ENCODE measurements around the gene PDLIM7.
"Not testable (repeated sequence)": the region's sequence is repeated elsewhere in the genome, so short reads cannot be mapped to it uniquely, and the experiment has no call there.

PDLIM7 gene

DNA sequence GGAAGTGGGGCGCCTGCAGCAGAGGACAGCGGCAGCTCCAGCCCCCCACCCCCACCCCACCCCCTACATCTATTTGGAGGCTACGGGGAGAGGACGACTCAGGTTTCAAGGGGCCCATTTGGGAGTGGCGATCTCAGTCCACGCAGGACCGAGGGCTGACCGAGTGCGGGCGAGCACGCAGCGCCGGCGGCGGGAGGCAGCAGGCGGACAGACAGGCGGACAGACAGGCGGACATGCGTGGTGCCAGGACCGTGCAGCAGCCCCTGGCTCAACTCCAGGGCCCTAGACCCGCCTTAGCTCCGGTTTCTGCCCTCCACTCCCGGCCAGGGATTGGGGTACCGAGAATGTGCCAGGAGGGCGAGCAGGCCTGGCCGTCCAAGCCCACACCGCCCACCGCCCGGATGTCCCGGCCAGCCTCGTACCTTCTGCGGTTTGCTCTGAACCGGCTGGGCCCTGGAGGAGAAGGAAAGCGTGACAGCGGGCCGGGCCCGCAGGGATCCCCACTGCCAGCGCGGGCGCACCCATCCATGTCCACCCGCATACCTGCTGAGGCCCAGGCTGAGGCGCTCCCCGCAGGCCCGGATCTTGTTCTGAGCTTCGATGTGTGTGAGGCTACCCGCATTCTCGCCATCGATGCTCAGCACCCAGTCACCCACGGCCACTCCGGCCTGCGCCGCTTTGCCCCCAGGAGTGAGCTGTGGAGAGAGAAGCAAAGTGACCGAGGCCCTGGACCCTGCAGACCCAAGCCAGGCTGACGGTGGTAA is 5.2 kb downstream of the PDLIM7 start:
- DNase-seq (ENCODE audit: low read depth), result no peak

DNA sequence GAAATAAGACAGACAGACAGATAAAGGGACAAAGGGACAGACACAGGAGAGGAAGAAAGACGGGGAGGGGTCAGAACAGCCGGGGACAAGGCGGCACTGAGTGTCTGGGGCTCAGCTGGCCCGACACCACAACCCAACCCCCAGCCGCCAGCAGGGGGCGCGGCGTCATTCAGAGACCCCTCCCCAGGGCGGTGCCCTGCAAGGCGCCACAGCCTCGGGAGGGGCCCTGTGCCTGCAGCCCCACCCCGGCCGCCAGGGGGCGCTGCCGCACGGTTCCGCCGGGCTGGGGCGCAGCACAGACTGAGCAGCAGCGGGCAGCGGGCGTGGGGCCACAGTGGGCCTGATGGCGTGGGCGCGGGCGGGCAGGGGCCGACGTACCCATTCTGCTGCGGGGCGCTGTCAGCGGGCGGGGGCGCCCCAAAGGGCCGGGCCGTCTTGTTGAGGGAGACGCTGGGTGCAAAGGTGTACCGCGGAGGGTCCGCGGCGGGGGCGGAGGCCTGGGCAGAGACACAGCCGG is 5.9 kb downstream of the PDLIM7 start:
- DNase-seq (ENCODE audit: low read depth), result no peak

- no peak for DNase-seq (ENCODE audit: low read depth)
Measured at GRCh38 chr5:177490992-177491391, 6.4 kb downstream of the PDLIM7 start.

GRCh38 chr5:177490311-177490991 is 7.0 kb downstream of the PDLIM7 start:
- DNase-seq (ENCODE audit: low read depth), result no peak

DNA sequence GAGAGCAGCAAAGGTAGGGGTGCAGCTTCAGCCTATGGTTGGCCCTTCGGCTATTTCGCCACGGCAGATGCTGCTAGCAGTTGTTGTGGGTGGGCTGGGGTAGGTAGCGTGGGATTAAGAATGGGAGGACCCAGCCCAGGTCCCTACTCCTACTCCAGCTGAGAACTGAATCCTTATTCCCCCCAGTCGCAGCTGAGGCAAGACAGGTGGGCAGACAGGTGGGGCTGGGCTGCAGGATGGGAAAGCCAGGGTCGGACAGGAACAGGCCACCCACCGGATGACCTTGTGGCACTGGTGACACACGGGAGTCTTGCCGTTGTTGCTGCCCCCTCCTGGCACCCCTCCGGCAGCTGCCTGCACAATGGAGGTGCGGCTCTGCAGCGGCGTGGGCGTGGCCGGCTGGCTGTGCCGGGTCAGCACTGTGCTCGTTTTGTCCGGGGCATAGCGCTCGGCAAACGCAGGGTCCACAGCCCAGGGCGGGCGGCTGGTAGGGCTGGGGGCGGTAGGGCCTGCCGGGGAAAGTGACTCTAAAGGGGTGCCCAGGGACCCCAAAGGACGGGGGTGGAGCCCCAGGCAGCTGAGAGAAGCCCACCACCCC is 8.2 kb downstream of the PDLIM7 start:
- DNase-seq (ENCODE audit: low read depth), result no peak

DNA sequence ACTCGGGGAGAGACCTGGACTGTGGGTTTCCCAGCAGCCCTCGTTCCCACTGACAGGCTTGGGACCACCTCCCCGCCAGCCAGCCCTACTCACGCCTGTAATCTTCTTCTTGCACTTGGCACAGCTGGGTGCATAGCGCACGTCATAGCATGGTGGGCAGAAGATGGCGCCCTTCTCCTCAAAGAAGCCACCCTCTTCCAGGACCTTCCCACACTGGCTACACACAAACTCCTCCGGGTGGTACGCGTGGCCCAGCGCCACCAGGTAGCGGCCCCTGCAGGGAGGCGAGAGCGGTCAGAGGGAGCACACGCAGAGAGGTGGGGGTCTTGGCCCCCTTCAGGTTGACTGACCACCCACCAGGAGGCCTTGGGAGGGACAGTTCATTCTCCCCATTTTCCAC is 9.4 kb downstream of the PDLIM7 start:
- no peak for DNase-seq (ENCODE audit: low read depth)

DNA sequence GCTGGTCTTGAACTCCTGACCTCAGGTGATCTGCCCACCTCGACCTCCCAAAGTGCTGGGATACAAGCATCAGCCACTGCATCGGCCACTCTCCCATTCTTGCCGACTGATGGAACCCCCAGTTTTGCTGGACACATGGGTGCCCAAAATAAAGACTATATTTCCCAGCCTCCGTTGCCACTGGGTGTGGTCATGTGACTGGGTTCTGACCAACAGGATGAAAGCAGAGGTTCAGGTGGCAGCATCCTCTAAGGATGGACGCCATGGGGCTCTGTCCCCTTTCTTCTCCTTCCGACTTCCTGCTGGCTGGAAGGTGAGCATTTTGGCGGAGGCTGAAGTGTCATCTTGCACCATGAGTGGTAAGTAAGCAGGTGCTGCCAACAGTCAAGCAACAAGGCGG is 10.3 kb downstream of the PDLIM7 start:
- no peak for DNase-seq (ENCODE audit: low read depth)

- no peak for DNase-seq (ENCODE audit: low read depth)
Measured at GRCh38 chr5:177486256-177486655, 11.1 kb downstream of the PDLIM7 start.

- not testable (repeated sequence) for DNase-seq (ENCODE audit: low read depth)
Measured at GRCh38 chr5:177485753-177486152, 11.7 kb downstream of the PDLIM7 start.

GRCh38 chr5:177484902-177485549 is 12.4 kb downstream of the PDLIM7 start:
- DNase-seq (ENCODE audit: low read depth), result no peak

- DNase-seq (ENCODE audit: low read depth), result no peak
Measured at GRCh38 chr5:177483994-177484901, 13.2 kb downstream of the PDLIM7 start.

- no peak for DNase-seq (ENCODE audit: low read depth)
Measured at GRCh38 chr5:177483042-177483441, 14.4 kb downstream of the PDLIM7 start.

GRCh38 chr5:177482359-177482795 is 15.0 kb downstream of the PDLIM7 start:
- DNase-seq (ENCODE audit: low read depth), result no peak

DNA sequence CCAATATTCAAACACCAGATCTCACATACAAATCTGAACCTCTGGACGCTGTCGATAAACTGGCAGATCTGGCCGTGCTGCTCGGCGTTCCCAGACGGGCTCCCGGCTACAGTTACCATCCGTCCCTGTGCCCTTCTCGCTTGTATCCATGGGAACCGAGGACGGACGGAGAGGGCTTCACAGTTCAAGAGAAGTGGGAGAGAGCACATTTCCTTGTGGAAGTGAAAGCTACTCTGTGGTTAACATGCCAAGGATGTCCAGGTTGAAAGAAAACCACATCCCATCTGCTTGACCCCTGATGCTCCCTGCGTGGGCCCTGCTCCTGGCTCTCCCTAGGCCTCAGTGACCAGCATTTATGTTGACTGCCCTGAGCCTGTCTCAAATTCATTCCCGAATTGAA is 17.6 kb downstream of the PDLIM7 start:
- DNase-seq (ENCODE audit: low read depth), result no peak

DNA sequence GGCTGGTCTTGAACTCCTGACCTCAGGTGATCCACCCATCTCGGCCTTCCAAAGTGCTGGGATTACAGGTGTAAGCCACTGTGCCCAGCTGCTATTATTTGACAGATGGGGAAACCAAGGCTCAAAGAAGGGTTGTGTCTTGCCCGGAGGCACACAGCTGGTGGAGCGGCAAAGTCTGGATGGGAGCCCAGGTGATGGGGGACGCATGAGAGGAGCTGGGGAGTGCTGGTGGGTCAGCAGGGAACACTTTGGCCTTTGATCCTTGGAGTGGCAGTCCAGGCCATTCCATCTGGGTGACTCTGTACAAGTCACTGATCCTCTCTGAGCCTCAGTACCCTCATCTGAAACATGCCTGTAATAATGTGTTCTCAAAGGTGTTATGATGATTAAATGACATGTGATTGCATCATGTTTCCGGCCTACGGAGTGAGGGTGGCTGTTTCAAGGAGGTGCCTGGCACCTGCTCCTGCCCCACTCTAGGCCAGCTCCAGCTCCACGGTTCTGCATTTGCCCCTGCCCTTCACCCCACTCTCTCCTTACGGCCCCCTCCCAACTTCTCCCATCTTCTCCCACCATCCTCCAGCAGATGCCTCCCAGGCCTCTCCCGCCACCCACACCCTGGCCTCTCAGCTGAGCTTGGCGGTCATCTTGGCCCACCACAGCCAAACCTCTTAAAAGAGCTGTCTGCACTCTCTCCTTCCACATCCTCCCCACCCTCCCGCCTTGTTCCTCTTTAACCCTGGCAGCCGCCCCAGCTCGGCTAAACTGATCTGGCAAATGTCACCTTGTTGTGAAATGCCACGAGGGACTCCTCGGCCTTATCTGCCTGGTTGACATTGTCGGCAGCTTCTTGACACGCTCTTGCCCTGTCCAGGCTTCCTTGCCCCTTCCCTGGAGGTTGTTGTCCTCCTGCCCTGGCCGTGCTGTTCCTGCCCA is 18.4 kb downstream of the PDLIM7 start:
- DNase-seq (ENCODE audit: low read depth), result no peak

DNA sequence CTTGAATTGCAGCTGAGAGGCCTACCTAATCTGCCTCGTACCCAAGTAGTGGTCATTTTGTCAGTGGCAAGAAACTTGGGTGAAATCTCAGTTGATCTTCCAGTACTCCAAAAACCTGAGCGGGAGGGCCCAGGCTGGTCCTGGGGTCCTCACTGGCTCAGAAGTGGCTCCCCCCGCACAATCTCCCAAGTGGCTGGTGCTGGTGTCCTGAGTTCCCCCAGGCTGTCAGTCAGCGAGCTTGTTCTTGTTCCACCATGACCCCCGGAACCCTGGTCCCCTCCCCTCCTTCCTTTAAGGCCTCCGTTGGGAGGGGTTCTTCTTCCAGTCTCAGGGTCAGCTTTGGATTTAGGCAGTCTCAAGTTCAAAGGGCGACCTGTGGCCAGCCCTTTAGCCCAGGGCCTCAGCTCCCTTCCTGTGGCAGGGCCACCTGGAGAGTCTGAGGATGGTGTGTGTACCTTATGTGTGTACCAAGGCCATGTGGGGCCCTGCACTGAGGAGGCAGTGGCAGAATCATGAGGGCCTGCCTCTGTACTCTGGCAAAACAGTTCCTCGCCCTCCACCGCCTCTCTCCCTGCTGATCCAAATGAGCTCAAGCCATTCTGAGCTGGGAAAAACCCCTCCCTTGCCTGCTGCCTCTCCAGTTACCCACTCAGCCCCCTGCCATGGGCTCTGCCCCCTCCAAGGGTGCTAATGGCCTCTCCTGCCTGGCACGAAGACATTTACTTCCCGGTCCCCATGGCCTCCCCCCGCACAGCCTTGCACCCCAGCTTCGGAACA is 19.5 kb downstream of the PDLIM7 start:
- DNase-seq (ENCODE audit: low read depth), result no peak

GRCh38 chr5:177476531-177477233 is 20.7 kb downstream of the PDLIM7 start:
- DNase-seq (ENCODE audit: low read depth), result no peak

DNA sequence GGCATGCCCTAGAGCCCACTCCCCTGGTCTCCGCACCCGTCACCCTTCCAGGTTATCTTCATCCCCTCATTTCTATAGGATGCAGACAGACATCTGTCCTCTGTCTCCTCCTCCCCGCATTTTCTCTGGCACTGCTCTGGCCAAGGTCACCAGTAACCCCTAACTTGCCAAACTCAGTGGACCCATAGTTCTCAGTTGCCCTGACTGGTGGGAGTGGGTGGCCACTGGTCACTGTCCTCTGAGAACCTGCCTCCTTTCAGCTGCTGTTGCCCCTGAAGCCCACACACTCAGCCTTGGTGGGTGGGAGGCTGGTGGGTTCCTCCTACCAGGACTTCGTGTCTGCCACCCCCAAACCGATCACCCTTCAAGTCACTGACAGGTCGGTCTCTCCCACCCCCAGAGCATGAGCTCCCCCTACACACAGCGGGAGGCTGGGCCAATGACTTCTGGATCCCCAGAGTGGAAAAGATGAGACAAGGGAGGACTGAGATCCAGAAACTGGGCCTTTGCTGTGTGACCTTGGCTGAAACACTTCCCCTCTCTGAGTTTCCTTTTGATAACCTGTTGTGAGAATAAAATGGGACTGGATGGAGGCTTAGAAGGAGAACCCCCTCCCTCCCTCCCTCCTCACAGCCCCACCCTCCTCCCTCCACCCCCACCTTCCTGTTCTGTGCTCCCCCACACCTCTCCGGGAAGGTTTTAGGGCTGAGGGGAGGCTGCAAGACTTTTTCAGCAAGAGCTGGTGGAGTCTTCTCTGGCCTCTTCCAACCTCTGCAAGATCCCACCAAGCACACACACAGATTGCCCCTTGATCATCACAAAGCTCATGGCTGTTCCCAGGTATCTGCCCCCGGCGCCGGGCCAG is 21.6 kb downstream of the PDLIM7 start:
- DNase-seq (ENCODE audit: low read depth), result no peak
